Measurements from ENCODE around the gene HHAT. TPM values are rescaled to one million over a fixed set of nuclear protein-coding genes. Genes with fewer than 3 reads are reported as not detected.
"Not testable (repeated sequence)": the region's sequence is repeated elsewhere in the genome, so short reads cannot be mapped to it uniquely, and the experiment has no call there.

The HHAT gene
- total RNA-seq, 4 donors from 2014 or later: 0.31 to 0.33 (median 0.33) TPM; not detected in 1

DNA sequence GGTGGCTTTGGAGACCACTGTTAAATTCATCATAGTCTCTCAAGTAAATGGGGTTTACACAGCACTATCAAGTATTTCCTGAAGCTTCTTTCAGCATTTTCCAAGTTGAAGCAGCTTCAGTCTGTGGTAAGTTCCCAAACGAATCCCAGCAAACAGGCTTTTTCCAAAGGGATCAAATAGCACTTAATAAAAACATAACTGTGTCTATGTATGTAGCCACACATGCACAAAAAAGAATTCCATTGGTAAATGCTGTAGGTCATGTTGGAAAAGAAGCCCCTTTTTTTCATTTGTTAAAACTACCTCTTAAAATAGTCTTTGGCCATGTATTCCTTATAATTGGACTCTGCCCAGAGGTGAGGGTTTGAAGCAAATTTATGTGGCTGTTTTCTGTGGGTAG, 69.8 kb downstream of the HHAT start:
- ATAC-seq (no peak), DNase-seq (no peak)
- in situ Hi-C loops (cut with MboI; ENCODE audit: low sequenced_read_pairs in 4 of 4): loop anchor here in 1 of 4 donors (10.0 kb wide), 1 partner anchor 254 kb away; no protein-coding TSS in a partner anchor
- no peaks in the 10 kb centered on the region for H3K9me3 ChIP-seq
- H3K4me3 ChIP-seq: no peak overlapping the region
- intact Hi-C loops (cut with DNase I; ENCODE audit: low total_unique reads): no loop called here
- TF ChIP-seq, protein P1, sequence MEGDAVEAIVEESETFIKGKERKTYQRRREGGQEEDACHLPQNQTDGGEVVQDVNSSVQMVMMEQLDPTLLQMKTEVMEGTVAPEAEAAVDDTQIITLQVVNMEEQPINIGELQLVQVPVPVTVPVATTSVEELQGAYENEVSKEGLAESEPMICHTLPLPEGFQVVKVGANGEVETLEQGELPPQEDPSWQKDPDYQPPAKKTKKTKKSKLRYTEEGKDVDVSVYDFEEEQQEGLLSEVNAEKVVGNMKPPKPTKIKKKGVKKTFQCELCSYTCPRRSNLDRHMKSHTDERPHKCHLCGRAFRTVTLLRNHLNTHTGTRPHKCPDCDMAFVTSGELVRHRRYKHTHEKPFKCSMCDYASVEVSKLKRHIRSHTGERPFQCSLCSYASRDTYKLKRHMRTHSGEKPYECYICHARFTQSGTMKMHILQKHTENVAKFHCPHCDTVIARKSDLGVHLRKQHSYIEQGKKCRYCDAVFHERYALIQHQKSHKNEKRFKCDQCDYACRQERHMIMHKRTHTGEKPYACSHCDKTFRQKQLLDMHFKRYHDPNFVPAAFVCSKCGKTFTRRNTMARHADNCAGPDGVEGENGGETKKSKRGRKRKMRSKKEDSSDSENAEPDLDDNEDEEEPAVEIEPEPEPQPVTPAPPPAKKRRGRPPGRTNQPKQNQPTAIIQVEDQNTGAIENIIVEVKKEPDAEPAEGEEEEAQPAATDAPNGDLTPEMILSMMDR (IDR thresholded peaks at IDR 0.05 in 4 of 5, conservative IDR thresholded peaks at IDR 0.05 in 1 of 5): no peak
- TF ChIP-seq POLR2A (IDR thresholded peaks at IDR 0.05): no peak
- no peaks in the 10 kb centered on the region for H3K36me3 ChIP-seq
- H3K27me3 ChIP-seq: no peaks in the 10 kb centered on the region
- no peaks in the 10 kb centered on the region for H3K4me1 ChIP-seq
- no peak overlapping the region for H3K27ac ChIP-seq

DNA sequence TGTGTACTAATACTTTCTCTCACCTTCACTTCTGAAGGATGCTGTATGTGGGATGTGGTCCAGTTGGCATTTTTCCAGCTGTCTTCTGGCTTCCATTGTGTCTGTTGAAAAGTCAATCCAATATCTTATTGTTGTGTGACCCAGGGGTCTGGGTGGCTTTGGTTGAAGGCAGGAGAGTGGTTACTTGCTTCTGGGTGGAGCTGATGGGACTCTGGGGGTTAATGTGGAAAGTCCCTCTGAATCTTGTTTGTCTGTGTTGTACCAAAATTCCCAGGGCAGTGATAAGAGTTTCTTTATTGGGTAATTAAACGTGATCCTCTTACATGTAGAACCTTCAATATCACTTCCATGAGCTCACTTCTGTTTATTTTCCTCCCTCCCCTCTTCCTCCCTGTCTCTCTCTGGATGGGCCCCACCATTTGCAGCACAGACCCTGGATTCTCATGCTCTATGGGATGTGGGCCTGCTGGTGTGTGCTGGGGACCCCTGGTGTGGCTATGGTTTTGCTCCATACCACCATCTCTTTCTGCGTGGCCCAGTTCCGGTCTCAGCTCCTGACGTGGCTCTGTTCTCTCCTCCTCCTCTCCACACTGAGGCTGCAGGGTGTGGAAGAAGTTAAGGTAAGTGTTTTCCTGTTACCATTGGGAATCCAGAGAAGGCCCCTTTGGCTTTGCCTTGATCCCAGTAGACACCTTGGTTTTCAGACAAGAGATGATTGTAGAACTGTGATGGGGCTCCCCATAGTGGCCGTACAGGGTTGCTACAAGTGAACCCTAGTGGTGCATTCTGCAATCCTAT, 71.5 kb downstream of the HHAT start:
- intact Hi-C loops (cut with DNase I; ENCODE audit: low total_unique reads): loop anchor here (10.0 kb wide), 1 partner anchor 255 kb away; no protein-coding TSS in a partner anchor
- H3K4me1 ChIP-seq: no peaks in the 10 kb centered on the region
- ATAC-seq: no peak
- no peak overlapping the region for H3K4me3 ChIP-seq
- no peaks in the 10 kb centered on the region for H3K27me3 ChIP-seq
- in situ Hi-C loops (cut with MboI; ENCODE audit: low sequenced_read_pairs in 4 of 4): loop anchor here (10.0 to 25.0 kb wide), 3 partner anchors 735 to 1262 kb away; partner anchors contain the start of gene KCNH1 (in 4 of the 4)
- no peak for DNase-seq
- TF ChIP-seq POLR2A (IDR thresholded peaks at IDR 0.05): no peak
- TF ChIP-seq, protein P1 (IDR thresholded peaks at IDR 0.05 in 4 of 5, conservative IDR thresholded peaks at IDR 0.05 in 1 of 5): peak in 4 of 5 experiments; percentile 15 to 61 (median 50)
- H3K36me3 ChIP-seq: no peaks in the 10 kb centered on the region
- H3K9me3 ChIP-seq: no peaks in the 10 kb centered on the region
- H3K27ac ChIP-seq: no peak overlapping the region

DNA sequence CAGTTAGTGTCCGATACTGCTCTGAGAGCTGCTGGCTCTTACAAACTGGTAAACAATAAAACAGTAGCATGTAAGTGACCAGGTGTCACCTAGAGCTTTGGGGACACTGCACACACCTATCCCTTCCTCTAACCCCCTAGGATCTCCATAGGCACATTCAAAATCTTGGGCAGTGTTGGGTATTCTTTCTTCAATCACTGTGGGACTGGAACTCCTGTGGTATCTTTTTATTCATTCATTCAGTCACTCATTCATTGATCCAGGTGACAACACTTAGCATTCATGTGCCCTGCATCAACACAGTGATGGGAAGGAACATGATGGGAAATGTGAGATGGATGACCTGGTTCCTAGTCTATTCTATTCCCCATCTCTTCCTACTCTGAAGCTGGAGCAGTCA, 73.9 kb downstream of the HHAT start:
- intact Hi-C loops (cut with DNase I; ENCODE audit: low total_unique reads): loop anchor here (10.0 kb wide), 1 partner anchor 258 kb away; no protein-coding TSS in a partner anchor

DNA sequence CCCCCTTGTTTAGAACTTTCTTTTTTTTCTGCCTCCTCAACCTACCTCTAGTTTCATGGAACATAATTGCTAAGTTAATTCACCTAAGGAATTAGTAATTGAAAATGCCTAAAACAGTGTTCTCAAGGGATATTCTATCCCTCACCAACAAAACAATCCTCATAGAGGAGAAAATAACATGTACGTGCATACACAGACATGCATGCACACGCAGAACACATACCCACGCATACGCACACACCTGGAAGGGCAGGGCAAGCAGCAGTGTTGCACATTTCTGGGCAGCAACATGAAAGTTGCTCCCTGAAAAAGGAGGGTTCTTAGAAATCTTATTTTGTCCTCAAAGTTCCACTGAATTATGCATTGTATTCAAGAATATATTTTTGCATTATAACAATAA, 76.6 kb downstream of the HHAT start:
- no peak for ATAC-seq
- H3K36me3 ChIP-seq: no peaks in the 10 kb centered on the region
- in situ Hi-C loops (cut with MboI; ENCODE audit: low sequenced_read_pairs in 4 of 4): loop anchor here (10.0 to 25.0 kb wide), 3 partner anchors 729 to 1257 kb away; partner anchors contain the start of gene KCNH1 (in 4 of the 4)

More for the DNA sequence above, 73.9 kb downstream of the HHAT start:
- H3K36me3 ChIP-seq: no peaks in the 10 kb centered on the region
- in situ Hi-C loops (cut with MboI; ENCODE audit: low sequenced_read_pairs in 4 of 4): loop anchor here (10.0 to 25.0 kb wide), 3 partner anchors 732 to 1260 kb away; partner anchors contain the start of gene KCNH1 (in 4 of the 4)
- no peaks in the 10 kb centered on the region for H3K27me3 ChIP-seq
- no peaks in the 10 kb centered on the region for H3K9me3 ChIP-seq
- no peak overlapping the region for H3K27ac ChIP-seq
- ATAC-seq: no peak
- no peak overlapping the region for H3K4me3 ChIP-seq
- DNase-seq: no peak
- TF ChIP-seq, protein P1 (IDR thresholded peaks at IDR 0.05 in 4 of 5, conservative IDR thresholded peaks at IDR 0.05 in 1 of 5): no peak
- TF ChIP-seq POLR2A (IDR thresholded peaks at IDR 0.05): no peak
- no peaks in the 10 kb centered on the region for H3K4me1 ChIP-seq

DNA sequence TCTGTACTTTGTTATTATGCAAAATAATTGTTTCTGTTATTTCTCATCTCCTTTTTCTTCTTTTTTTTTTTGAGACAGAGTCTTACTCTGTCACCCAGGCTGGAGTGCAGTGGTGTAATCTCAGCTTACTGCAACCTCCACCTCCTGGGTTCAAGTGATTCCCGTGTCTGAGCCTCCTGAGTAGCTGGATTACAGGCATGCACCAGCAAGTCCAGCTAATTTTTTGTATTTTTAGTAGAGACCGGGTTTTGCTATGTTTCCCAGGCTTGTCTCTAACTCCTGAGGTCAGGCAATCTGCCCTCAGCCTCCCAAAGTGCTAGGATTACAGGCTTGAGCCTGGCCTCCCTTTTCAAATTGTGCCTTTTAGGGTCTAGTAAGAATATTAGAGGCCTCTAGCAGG, 77.6 kb downstream of the HHAT start:
- H3K36me3 ChIP-seq, H3K4me3 ChIP-seq, ATAC-seq, H3K9me3 ChIP-seq, DNase-seq, H3K27me3 ChIP-seq, H3K27ac ChIP-seq, H3K4me1 ChIP-seq: not testable (repeated sequence)
- intact Hi-C loops (cut with DNase I; ENCODE audit: low total_unique reads): loop anchor here (5.0 to 10.0 kb wide), 2 partner anchors 262 to 546 kb away; no protein-coding TSS in a partner anchor
- in situ Hi-C loops (cut with MboI; ENCODE audit: low sequenced_read_pairs in 4 of 4): loop anchor here (10.0 to 25.0 kb wide), 3 partner anchors 728 to 1256 kb away; partner anchors contain the start of gene KCNH1 (in 4 of the 4)

More for the DNA sequence above, 76.6 kb downstream of the HHAT start:
- H3K27ac ChIP-seq: no peak overlapping the region
- intact Hi-C loops (cut with DNase I; ENCODE audit: low total_unique reads): loop anchor here (5.0 to 10.0 kb wide), 2 partner anchors 261 to 547 kb away; no protein-coding TSS in a partner anchor
- no peaks in the 10 kb centered on the region for H3K27me3 ChIP-seq
- TF ChIP-seq POLR2A (IDR thresholded peaks at IDR 0.05): no peak
- TF ChIP-seq, protein P1 (IDR thresholded peaks at IDR 0.05 in 4 of 5, conservative IDR thresholded peaks at IDR 0.05 in 1 of 5): no peak
- no peak overlapping the region for H3K4me3 ChIP-seq
- no peak for DNase-seq
- H3K9me3 ChIP-seq: no peaks in the 10 kb centered on the region
- no peaks in the 10 kb centered on the region for H3K4me1 ChIP-seq

Measured in gastrocnemius medialis (tissue), 4 donors.